ENCODE results near the gene C8B. TPM values are rescaled to one million over a fixed set of nuclear protein-coding genes. Genes with fewer than 3 reads are reported as not detected.

C8B gene
- total RNA-seq, 6 experiments from 2014 or later: not detected

GRCh38 chr1:56979986-56980755 is 14.4 kb upstream of the C8B start:
- TF ChIP-seq CTCF (IDR thresholded peaks at IDR 0.05): no peak
- Mint-ChIP-seq H3K9me3 (no peaks in the 10 kb centered on the region), H3K4me3 (no peak overlapping the region), H3K36me3 (ENCODE audit: low read depth) (no peaks in the 10 kb centered on the region), H3K27ac (no peak overlapping the region), H3K4me1 (ENCODE audit: low read depth) (no peaks in the 10 kb centered on the region), H3K27me3 (ENCODE audit: insufficient read depth) (peaks cover 7% of the 10 kb centered on the region; the same call in 1 of the 2 replicates)
- DNase-seq: no peak

GRCh38 chr1:56978819-56979218 is 13.0 kb upstream of the C8B start:
- no peak overlapping the region for H3K27ac Mint-ChIP-seq

GRCh38 chr1:56977910-56978309 is 12.1 kb upstream of the C8B start:
- Mint-ChIP-seq H3K4me3 (no peak overlapping the region), H3K27me3 (ENCODE audit: insufficient read depth) (peaks cover 7% of the 10 kb centered on the region; the same call in 1 of the 2 replicates), H3K36me3 (ENCODE audit: low read depth) (no peaks in the 10 kb centered on the region), H3K9me3 (no peaks in the 10 kb centered on the region), H3K4me1 (ENCODE audit: low read depth) (peaks cover 2% of the 10 kb centered on the region; the same call in 1 of the 2 replicates), H3K27ac (no peak overlapping the region)
- DNase-seq: no peak
- TF ChIP-seq CTCF (IDR thresholded peaks at IDR 0.05): no peak

More at GRCh38 chr1:56978819-56979218, 13.0 kb upstream of the C8B start:
- Mint-ChIP-seq H3K9me3 (no peaks in the 10 kb centered on the region), H3K27me3 (ENCODE audit: insufficient read depth) (peaks cover 7% of the 10 kb centered on the region; the same call in 1 of the 2 replicates), H3K4me3 (no peak overlapping the region), H3K4me1 (ENCODE audit: low read depth) (no peaks in the 10 kb centered on the region), H3K36me3 (ENCODE audit: low read depth) (no peaks in the 10 kb centered on the region)
- DNase-seq: no peak
- no peak for TF ChIP-seq CTCF (IDR thresholded peaks at IDR 0.05)

GRCh38 chr1:56975446-56975845 is 9.6 kb upstream of the C8B start:
- no peaks in the 10 kb centered on the region for H3K9me3 Mint-ChIP-seq
- TF ChIP-seq CTCF (IDR thresholded peaks at IDR 0.05): no peak
- H3K27ac Mint-ChIP-seq: no peak overlapping the region
- H3K27me3 Mint-ChIP-seq (ENCODE audit: insufficient read depth): peaks cover 6% of the 10 kb centered on the region; the same call in 1 of the 2 replicates
- H3K36me3 Mint-ChIP-seq (ENCODE audit: low read depth): no peaks in the 10 kb centered on the region
- no peak for DNase-seq
- peaks cover 4% of the 10 kb centered on the region; the same call in 1 of the 2 replicates for H3K4me1 Mint-ChIP-seq (ENCODE audit: low read depth)
- no peak overlapping the region for H3K4me3 Mint-ChIP-seq

- Mint-ChIP-seq H3K36me3 (ENCODE audit: low read depth) (no peaks in the 10 kb centered on the region), H3K4me1 (ENCODE audit: low read depth) (peaks cover 4% of the 10 kb centered on the region; the same call in 1 of the 2 replicates), H3K27ac (no peak overlapping the region), H3K27me3 (ENCODE audit: insufficient read depth) (peaks cover 6% of the 10 kb centered on the region; the same call in 1 of the 2 replicates), H3K4me3 (no peak overlapping the region), H3K9me3 (no peaks in the 10 kb centered on the region)
- DNase-seq: no peak
- TF ChIP-seq CTCF (IDR thresholded peaks at IDR 0.05): no peak
These were observed 8.3 kb upstream of the C8B start for GRCh38 chr1:56973923-56974742.
